Neural cell (in vitro differentiated cells): Measurements from ENCODE around the gene MAP3K20. TPM values are rescaled to one million over a fixed set of nuclear protein-coding genes. Genes with fewer than 3 reads are reported as not detected.

Experiments
- H2AFZ ChIP-seq: fragments of 200-600, 300-800 bp; sonication (generic), shearing (Covaris generic); 2 replicates; pipeline ENCODE4 v1.6.0; 2014; ENCODE audit warnings: low read depth, mild to moderate bottlenecking, antibody characterized with exemption, low read length, moderate library complexity
- H3F3A ChIP-seq: fragments of 200-600 bp; shearing (Covaris generic); 2 replicates; pipeline ENCODE4 v1.6.1; 2016; ENCODE audit warnings: mild to moderate bottlenecking, moderate library complexity, mixed read lengths, antibody characterized with exemption, low read length; ENCODE audit not compliant: insufficient read depth, poor library complexity, severe bottlenecking
- H3K27ac ChIP-seq: fragments of 200-600, 300-800 bp; sonication (generic), shearing (Covaris generic); 2 replicates; pipeline ENCODE4 v1.5.1; 2014; ENCODE audit warnings: mild to moderate bottlenecking, low read length, moderate library complexity
- H3K27me3 ChIP-seq: fragments of 300-800, 200-600 bp; sonication (generic), shearing (Covaris generic); 2 replicates; pipeline ENCODE4 v1.6.0; 2014; ENCODE audit warnings: mild to moderate bottlenecking, low read depth, low read length, moderate library complexity; ENCODE audit not compliant: insufficient read depth
- H3K36me3 ChIP-seq: fragments of 300-800, 200-600 bp; sonication (generic), shearing (Covaris generic); 2 replicates; pipeline ENCODE4 v1.5.1; 2014; ENCODE audit warnings: mild to moderate bottlenecking, antibody characterized with exemption, low read length, moderate library complexity; ENCODE audit not compliant: insufficient read depth
- H3K4me2 ChIP-seq: fragments of 300-800, 200-600 bp; sonication (generic), shearing (Covaris generic); 2 replicates; pipeline ENCODE4 v1.6.0; 2014; ENCODE audit warnings: mild to moderate bottlenecking, low read length
- H3K4me3 ChIP-seq: fragments of 300-800, 200-600 bp; sonication (generic), shearing (Covaris generic); 2 replicates; pipeline ENCODE4 v1.5.1; 2014; ENCODE audit warnings: mild to moderate bottlenecking, low read length, moderate library complexity
- H3K79me2 ChIP-seq: fragments of 200-600 bp; shearing (Covaris generic); replicated peaks from 2 replicates; pipeline ENCODE4 v1.6.0; 2014; ENCODE audit warnings: mild to moderate bottlenecking, low read length, moderate library complexity; ENCODE audit not compliant: insufficient read depth
- H3K9ac ChIP-seq: fragments of 300-800, 200-600 bp; sonication (generic), shearing (Covaris generic); 2 replicates; pipeline ENCODE4 v1.6.1; 2016; ENCODE audit warnings: mild to moderate bottlenecking, low read length, mixed read lengths
- H3K9me2 ChIP-seq: fragments of 200-600 bp; shearing (Covaris generic); 2 replicates; pipeline ENCODE4 v1.6.1; 2016; ENCODE audit warnings: mild to moderate bottlenecking, low read length, mixed read lengths; ENCODE audit not compliant: insufficient read depth
- H3K9me3 ChIP-seq: fragments of 200-600, 300-800 bp; sonication (generic), shearing (Covaris generic); 2 replicates; pipeline ENCODE4 v1.6.1; 2016; ENCODE audit warnings: mild to moderate bottlenecking, mixed run types, low read length, moderate library complexity, mixed read lengths
- H4K20me1 ChIP-seq: fragments of 200-600 bp; shearing (Covaris generic); 2 replicates; pipeline ENCODE4 v1.6.1; 2016; ENCODE audit warnings: mild to moderate bottlenecking, mixed run types; ENCODE audit not compliant: insufficient read depth
- CTCF ChIP-seq: fragments of 450-650 bp; IDR thresholded peaks from 2 replicates; pipeline ENCODE4 v1.5.1; 2014; ENCODE audit warnings: antibody characterized with exemption, mild to moderate bottlenecking, moderate library complexity; ENCODE audit not compliant: poor library complexity, severe bottlenecking
- EP300 ChIP-seq: fragments of 450-650 bp; conservative IDR thresholded peaks from 2 replicates; pipeline ENCODE4 v1.6.1; 2014; ENCODE audit warnings: antibody characterized with exemption, mild to moderate bottlenecking, moderate library complexity; ENCODE audit not compliant: poor library complexity, severe bottlenecking
- EZH2 ChIP-seq: fragments of 200-600, 300-800 bp; shearing (Covaris generic), sonication (generic); IDR thresholded peaks from 2 replicates; pipeline ENCODE4 v1.6.1; 2014; ENCODE audit warnings: antibody characterized with exemption, low read length, borderline replicate concordance, mild to moderate bottlenecking; ENCODE audit not compliant: insufficient read depth, poor library complexity, severe bottlenecking
- MXI1 ChIP-seq: fragments of 450-650 bp; conservative IDR thresholded peaks from 2 replicates; pipeline ENCODE4 v1.6.1; 2014; ENCODE audit warnings: antibody characterized with exemption, mild to moderate bottlenecking; ENCODE audit not compliant: poor library complexity, severe bottlenecking
- POLR2AphosphoS5 ChIP-seq: IDR thresholded peaks from 2 replicates; pipeline ENCODE4 v1.6.1; 2012
- RAD21 ChIP-seq: fragments of 450-650 bp; conservative IDR thresholded peaks from 2 replicates; pipeline ENCODE4 v1.6.1; 2014; ENCODE audit warnings: antibody characterized with exemption, mild to moderate bottlenecking, moderate library complexity
- REST ChIP-seq: IDR thresholded peaks from 2 replicates; pipeline ENCODE4 v1.6.1; 2012; ENCODE audit warnings: borderline replicate concordance
- SMC3 ChIP-seq: fragments of 450-650 bp; conservative IDR thresholded peaks from 2 replicates; pipeline ENCODE4 v1.6.1; 2014; ENCODE audit warnings: antibody characterized with exemption, mild to moderate bottlenecking, moderate library complexity; ENCODE audit not compliant: poor library complexity
- TAF1 ChIP-seq: IDR thresholded peaks from 2 replicates; pipeline ENCODE4 v1.6.1; 2012; ENCODE audit warnings: low read depth
- polyA plus RNA-seq: library from polyadenylated mRNA; depleted of rRNA; stranded (reverse); fragments of >200 nt; gene quantifications from 2 replicates; pipeline ENCODE4 v1.2.3, GENCODE V29; 2014

The MAP3K20 gene
- polyA plus RNA-seq, 1 donor from 2014 or later, result 0.48 TPM

- H3K27me3 ChIP-seq, result no peaks in the 10 kb centered on the region
- no peak overlapping the region for H3K4me2 ChIP-seq
- H2AFZ ChIP-seq, result no peak overlapping the region
- no peak overlapping the region for H3K27ac ChIP-seq
- H4K20me1 ChIP-seq, result no peaks in the 10 kb centered on the region
- H3K9ac ChIP-seq, result no peak overlapping the region
- H3K79me2 ChIP-seq, result no peaks in the 10 kb centered on the region
- no peaks in the 10 kb centered on the region for H3K9me2 ChIP-seq
- TF ChIP-seq POLR2AphosphoS5, result no peak
- no peak for TF ChIP-seq REST
- no peak for TF ChIP-seq MXI1
- no peak for TF ChIP-seq CTCF
- no peak for TF ChIP-seq TAF1
- TF ChIP-seq EZH2, result no peak
- no peak for TF ChIP-seq SMC3
- TF ChIP-seq RAD21, result no peak
- no peak for TF ChIP-seq EP300
- no peaks in the 10 kb centered on the region for H3K9me3 ChIP-seq
- no peaks in the 10 kb centered on the region for H3F3A ChIP-seq
- H3K4me3 ChIP-seq, result no peak overlapping the region
- no peaks in the 10 kb centered on the region for H3K36me3 ChIP-seq
Measured at GRCh38 chr2:173238385-173238784, 162.7 kb downstream of the MAP3K20 start.

- Histone ChIP-seq H3K27me3 (peaks cover 2% of the 10 kb centered on the region), H3K9me3 (no peaks in the 10 kb centered on the region), H3K27ac (no peak overlapping the region), H3F3A (no peaks in the 10 kb centered on the region), H3K4me2 (no peak overlapping the region), H2AFZ (no peak overlapping the region), H3K79me2 (no peaks in the 10 kb centered on the region), H3K9ac (no peak overlapping the region), H3K4me3 (no peak overlapping the region), H3K36me3 (no peaks in the 10 kb centered on the region), H3K9me2 (no peaks in the 10 kb centered on the region), H4K20me1 (no peaks in the 10 kb centered on the region)
- no peak for TF ChIP-seq EP300
- no peak for TF ChIP-seq TAF1
- no peak for TF ChIP-seq RAD21
Measured at GRCh38 chr2:173238831-173239230, 163.2 kb downstream of the MAP3K20 start.

- Histone ChIP-seq H3K4me2 (no peak overlapping the region), H3F3A (no peaks in the 10 kb centered on the region), H3K27me3 (peaks cover 10% of the 10 kb centered on the region), H3K79me2 (no peaks in the 10 kb centered on the region), H3K36me3 (no peaks in the 10 kb centered on the region), H3K9me2 (no peaks in the 10 kb centered on the region), H3K27ac (no peak overlapping the region), H3K4me3 (no peak overlapping the region), H2AFZ (no peak overlapping the region), H3K9me3 (no peaks in the 10 kb centered on the region), H3K9ac (no peak overlapping the region), H4K20me1 (no peaks in the 10 kb centered on the region)
- TF ChIP-seq SMC3 (no peak), TAF1 (no peak), EP300 (no peak)
Measured at GRCh38 chr2:173239644-173240043, 164.0 kb downstream of the MAP3K20 start.
